Stimulated activated CD8-positive, alpha-beta memory T cell treated with anti-CD3 and anti-CD28 coated beads, Interleukin-7, amount 100 ng/mL, for 48 hours (primary cell): ENCODE data around the gene BCL2L11.

Experiments used
- DNase-seq, 2 donors: peaks; one replicate each; pipeline ENCODE4 v3.0.0-alpha.2; 2020; ENCODE audit warnings: low read depth in 1 of 2; ENCODE audit errors: extremely low read depth in 1 of 2

BCL2L11 gene

GRCh38 chr2:111142101-111142500 lies 21.4 kb downstream of the BCL2L11 start:
- DNase-seq: no peak

DNA sequence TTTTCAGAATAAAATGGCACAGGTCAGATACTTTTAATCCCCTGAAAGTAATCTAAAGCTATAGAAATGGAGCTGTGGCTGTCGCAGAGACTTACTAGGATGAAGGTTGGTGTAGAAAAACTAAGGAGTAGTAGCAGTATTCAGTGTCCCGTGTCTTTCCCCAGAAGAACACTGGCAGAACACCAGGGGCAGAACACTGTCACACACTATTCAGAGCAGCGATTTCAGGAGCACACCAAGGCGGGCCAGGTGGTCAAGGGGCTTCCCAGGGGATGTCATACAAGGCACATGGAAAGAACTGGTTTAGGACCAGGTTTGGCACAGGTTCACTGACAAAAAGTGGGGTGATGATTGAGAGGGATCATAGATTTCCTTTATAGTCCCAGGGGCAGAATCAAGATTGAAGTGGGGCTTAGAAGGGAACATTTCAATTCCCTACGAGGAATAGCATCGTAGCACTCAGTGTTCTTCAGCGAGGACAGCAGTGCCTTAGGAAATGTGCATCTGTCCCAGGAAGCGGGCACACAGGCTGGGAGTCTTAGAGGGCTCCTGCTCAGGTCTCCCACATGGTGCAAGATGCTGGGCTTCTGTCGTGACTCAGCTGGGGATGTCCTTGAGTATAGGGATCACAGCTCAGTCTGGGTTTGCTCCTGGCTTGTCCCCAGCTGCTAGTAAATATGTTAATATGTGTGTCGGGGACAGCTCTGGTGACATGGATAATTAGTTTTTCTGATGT lies 22.6 kb downstream of the BCL2L11 start:
- DNase-seq: no peak

- DNase-seq: no peak
Measured at GRCh38 chr2:111143843-111144198, 23.1 kb downstream of the BCL2L11 start.

DNA sequence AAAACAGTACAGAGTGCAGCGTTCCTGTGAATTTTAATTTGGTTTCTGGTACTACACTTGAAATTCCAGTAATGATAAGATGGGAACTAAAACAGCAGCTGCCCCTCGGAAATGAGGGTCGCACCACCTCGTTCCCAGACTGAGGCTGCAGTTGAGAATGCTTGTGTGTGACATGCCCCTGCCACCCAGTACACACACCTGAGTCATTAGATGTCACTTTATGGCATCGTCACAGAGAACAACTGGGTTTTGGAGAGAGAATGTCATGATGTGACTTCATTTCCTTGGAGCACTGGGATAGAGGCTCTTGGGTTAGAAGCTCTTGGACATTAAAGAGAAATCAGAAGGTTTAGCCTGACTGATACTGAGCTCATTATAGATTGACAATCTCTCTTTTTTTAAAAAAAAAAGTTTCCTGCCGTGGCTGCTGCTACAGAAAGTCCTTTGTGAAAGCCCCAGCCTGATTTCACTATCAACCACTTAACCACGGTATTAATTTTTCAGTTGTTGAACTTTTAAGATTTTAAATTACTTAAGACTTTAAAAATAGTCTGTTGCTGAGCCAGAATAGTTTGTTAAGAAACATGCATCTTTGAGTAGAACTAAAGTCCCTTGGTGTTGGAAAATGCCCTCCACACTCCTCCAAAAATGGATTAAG lies 24.5 kb downstream of the BCL2L11 start:
- no peak for DNase-seq

DNA sequence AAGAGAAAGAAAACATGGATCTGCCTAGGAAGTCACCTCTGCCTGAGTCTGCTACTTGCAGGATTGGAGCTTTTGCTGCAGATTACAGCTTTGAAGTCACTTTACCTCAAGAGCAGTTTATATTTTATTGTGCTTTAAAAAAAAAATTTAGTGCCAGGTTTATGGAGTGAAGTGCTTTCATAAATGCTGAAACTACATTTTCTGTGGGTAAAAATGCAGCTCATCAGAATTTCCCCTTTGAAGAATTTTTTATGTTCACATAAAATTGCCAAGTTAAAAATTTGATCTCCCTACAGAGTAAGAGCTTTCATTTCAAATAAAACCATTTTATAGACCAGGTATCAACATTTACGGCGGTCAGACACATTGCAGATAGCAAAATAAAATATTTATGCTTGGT lies 25.2 kb downstream of the BCL2L11 start:
- no peak for DNase-seq

DNA sequence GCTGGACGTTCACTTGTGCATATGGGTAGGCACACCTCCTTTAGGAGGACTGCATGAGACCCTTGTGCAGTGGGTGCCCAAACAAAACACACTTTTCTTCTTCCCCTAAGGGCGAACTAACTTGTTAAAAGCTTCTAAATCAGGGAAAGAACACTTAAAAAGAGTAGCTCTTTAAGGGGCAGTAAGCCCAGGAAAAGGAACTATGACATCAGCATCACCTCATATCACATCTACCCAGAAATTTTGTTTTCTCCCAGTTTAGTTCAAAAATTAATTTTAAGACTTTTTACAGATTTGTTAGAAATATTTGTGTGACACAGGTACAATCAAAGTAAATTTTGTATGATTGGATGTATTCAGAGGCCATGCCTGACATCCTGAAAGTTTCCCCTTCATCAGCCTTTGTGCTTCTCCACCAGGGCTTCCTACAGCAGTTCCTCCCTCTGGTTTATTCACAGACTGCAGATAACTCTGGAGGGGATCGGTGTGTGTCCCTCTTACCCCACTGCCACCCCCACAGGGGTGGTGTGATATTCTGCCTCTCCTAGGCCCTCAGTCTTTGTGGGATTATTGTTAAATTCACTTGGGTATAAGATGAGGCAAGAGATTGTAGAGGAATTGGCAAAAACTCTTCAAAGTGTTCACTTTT lies 27.6 kb downstream of the BCL2L11 start:
- no peak for DNase-seq

- DNase-seq: no peak
Measured at GRCh38 chr2:111148925-111149324, 28.2 kb downstream of the BCL2L11 start.

DNA sequence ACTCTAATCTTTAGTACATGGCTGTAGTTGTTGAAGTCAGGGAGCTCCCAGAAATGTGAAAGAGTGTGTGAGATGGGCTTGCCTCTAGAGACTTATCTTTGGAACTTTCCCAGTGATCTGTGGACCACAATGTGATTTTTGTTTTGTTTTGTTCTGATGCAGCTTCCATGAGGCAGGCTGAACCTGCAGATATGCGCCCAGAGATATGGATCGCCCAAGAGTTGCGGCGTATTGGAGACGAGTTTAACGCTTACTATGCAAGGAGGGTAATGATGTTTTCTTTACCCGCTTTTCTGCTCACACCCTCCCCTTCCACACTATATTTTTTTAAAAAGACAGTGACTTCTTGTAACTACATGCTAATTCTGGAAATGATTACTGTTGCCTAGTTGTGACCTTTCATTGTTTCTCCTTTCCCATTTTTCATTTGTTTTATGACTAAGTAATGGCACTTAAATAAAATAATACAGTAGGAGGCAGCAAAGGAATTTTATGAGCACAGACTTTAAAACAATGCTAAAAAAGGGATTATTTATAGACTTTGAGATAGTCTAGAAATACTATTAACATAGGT lies 29.3 kb downstream of the BCL2L11 start:
- no peak for DNase-seq

DNA sequence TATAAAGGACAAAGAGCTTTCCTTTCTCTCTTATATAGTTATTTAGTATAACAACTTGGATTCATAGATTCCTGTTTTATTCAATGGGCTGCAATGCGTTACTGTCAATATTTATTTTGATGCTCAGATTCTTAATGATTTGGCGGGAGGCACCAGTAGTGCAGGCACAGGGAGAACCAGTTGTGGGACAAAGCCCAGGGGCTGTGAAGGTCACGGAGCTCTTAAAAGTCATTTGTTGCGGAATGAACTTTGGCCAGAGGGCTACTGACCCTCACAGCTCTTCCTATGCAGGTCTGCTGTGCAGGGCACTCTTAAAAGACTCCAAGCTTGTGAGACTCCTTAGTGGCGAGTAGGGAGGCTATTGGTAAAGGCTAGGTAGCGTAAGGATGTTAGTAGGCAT lies 34.0 kb downstream of the BCL2L11 start:
- no peak for DNase-seq

GRCh38 chr2:111155610-111156009 lies 34.9 kb downstream of the BCL2L11 start:
- DNase-seq: no peak

GRCh38 chr2:111156529-111156928 lies 35.8 kb downstream of the BCL2L11 start:
- DNase-seq: no peak

DNA sequence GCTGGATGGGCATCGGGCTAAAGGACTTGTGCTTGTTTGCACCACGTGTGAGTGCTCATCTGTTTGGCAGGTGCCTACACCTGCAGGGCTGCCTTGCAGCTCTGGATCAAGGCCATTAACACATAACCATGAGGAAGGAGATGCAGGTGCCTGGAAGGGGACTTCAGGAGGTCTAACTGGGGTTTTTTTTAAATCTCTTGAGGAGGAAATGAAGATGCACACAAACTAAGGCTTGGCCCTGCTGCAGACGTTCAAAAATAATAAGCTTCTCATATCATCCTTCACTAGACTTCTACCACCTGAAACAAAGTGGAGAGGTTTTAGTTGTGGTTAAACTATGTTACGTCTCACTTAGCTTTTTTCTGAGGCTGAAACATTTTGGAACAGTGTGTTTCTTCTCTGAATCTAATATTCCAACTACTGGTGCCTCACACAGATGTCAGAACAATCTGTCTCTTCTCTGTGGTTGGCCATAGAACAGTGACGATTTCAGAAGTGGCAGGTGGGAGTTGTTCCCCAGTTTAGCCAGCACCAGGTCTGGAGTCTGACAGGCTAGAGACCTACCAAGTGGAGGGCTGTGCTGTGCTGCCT lies 36.5 kb downstream of the BCL2L11 start:
- no peak for DNase-seq

DNA sequence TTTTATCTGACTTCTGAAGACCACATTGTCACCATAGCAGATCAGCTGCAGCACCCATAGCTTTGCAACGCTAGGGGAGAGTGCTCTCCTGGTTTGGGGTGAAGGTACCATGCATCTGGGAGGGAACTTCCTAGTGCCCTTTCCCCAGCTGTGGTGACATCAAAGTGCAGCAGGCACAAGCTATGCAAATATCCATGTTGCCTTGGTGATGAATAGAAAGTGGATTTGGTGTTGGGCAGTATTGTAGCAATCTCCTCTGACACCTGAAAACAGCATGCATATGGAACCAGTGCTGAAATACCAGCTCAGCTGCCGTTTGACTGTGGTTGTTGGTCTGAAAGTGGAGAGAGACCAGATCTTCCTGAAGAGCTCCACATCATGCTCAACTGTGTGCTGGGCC lies 37.1 kb downstream of the BCL2L11 start:
- no peak for DNase-seq

- no peak for DNase-seq
Measured at GRCh38 chr2:111159641-111160040, 38.9 kb downstream of the BCL2L11 start.

GRCh38 chr2:111160758-111161157 lies 40.0 kb downstream of the BCL2L11 start:
- no peak for DNase-seq

DNA sequence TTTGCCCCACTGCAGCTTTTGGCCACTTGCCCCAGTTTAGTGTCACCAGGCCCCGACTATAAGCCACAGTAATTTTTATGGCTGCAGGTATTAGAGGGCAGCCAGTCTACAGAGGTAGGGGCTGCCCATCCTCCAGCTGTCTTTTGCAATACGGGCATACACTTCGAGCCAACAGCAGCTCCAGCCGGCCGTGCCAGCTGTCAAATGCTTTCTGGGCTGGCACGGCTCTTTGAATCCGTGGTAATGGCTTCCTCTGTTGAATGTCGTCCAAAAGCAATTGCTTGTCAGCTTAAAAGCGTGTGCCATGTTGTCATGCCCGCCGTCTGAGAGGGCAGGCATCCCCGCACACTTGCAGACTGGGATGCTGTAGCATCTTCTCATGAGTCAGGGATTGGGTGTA lies 41.3 kb downstream of the BCL2L11 start:
- DNase-seq: no peak

DNA sequence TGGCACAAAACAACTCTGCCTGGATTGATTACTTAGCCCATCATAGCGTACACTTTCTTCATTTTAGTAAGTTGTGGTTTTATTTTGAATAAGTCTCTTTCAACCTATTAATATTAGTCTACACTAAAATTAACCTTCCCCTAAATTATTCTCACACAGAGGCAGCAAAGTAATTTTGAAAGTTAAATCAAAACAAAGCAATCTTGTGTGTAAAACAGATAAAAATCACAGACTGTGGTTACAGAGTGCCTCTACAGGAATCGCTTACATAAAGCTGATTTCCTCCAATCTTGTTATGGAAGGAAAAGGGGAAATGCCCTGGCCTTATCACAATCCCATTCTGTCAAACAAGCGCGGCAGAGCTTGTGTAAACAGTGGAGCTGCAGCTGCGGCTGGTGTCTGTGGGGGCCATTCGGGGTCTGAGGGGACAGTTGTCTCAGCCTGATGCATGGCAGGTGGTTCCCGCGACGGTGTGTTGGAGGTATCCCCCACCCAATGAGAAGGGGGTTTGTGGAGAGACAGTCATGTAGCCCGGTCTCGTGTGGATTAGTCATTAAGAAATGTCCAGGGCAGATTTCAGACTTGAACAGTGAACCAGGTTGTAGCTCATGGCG lies 42.1 kb downstream of the BCL2L11 start:
- peak in 1 of 2 donors; percentile 10 for DNase-seq

DNA sequence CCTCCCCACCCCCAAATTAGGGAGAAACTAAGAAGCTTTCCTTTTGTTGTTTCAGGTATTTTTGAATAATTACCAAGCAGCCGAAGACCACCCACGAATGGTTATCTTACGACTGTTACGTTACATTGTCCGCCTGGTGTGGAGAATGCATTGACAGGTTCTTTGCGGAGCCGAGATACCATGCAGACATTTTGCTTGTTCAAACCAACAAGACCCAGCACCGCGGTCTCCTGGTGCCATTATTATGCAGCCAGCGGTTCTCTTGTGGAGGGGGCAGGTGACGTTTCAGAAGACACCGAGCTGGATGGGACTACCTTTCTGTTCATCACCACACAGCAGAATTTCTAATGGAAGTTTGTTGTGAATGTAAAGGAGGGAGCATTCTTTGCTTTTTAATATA lies 43.4 kb downstream of the BCL2L11 start:
- no peak for DNase-seq

GRCh38 chr2:111165084-111165483 lies 44.4 kb downstream of the BCL2L11 start:
- DNase-seq: no peak

DNA sequence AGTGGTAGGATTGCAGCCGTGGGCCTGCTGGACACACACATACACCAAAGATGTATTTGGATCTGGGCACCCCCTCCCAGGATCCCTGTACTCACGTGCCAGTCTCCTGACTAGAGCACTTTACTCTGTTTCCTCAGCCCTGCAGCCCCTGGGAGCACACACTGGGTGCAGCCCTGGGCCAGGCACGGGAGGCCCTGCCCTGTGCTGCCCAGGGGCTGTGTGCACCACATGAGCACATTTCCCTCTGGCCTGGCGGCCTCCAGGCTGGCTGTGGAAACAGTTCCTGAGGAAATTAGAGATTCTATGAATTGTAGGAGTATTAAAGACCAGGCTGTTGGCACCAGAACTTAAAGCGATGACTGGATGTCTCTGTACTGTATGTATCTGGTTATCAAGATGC lies 45.4 kb downstream of the BCL2L11 start:
- no peak for DNase-seq
